ENCODE results near the gene TOGARAM1.

Gene TOGARAM1

GRCh38 chr14:44979273-44979672 lies 17.3 kb downstream of the TOGARAM1 start:
- Histone ChIP-seq H3K4me3 (ENCODE audit: low read depth, low read length) (no peak overlapping the region), H3K36me3 (no peaks in the 10 kb centered on the region), H3K27ac (no peak overlapping the region), H3K27me3 (ENCODE audit: insufficient read depth, low read depth, severe bottlenecking) (no peaks in the 10 kb centered on the region), H3K9me3 (ENCODE audit: severe bottlenecking) (no peaks in the 10 kb centered on the region)
- TF ChIP-seq CTCF (IDR thresholded peaks at IDR 0.05; ENCODE audit: low read depth, low read length): no peak
- DNase-seq: no peak

- Histone ChIP-seq H3K9me3 (ENCODE audit: severe bottlenecking) (no peaks in the 10 kb centered on the region), H3K27me3 (ENCODE audit: insufficient read depth, low read depth, severe bottlenecking) (no peaks in the 10 kb centered on the region), H3K36me3 (no peaks in the 10 kb centered on the region), H3K27ac (no peak overlapping the region), H3K4me3 (ENCODE audit: low read depth, low read length) (no peak overlapping the region)
- no peak for DNase-seq
- TF ChIP-seq CTCF (IDR thresholded peaks at IDR 0.05; ENCODE audit: low read depth, low read length): no peak
Observed at GRCh38 chr14:44979740-44980356, 17.9 kb downstream of the TOGARAM1 start.

- no peak for DNase-seq
- no peaks in the 10 kb centered on the region for H3K9me3 ChIP-seq (ENCODE audit: severe bottlenecking)
- no peak for TF ChIP-seq CTCF (IDR thresholded peaks at IDR 0.05; ENCODE audit: low read depth, low read length)
Observed at GRCh38 chr14:44981198-44981597, 19.2 kb downstream of the TOGARAM1 start.

GRCh38 chr14:44982594-44982993 lies 20.6 kb downstream of the TOGARAM1 start:
- Histone ChIP-seq H3K27me3 (ENCODE audit: insufficient read depth, low read depth, severe bottlenecking) (no peaks in the 10 kb centered on the region), H3K4me3 (ENCODE audit: low read depth, low read length) (no peak overlapping the region), H3K36me3 (no peaks in the 10 kb centered on the region), H3K27ac (no peak overlapping the region), H3K9me3 (ENCODE audit: severe bottlenecking) (no peaks in the 10 kb centered on the region)
- DNase-seq: no peak
- TF ChIP-seq CTCF (IDR thresholded peaks at IDR 0.05; ENCODE audit: low read depth, low read length): no peak

More at GRCh38 chr14:44981198-44981597, 19.2 kb downstream of the TOGARAM1 start:
- Histone ChIP-seq H3K4me3 (ENCODE audit: low read depth, low read length) (no peak overlapping the region), H3K27ac (no peak overlapping the region), H3K27me3 (ENCODE audit: insufficient read depth, low read depth, severe bottlenecking) (no peaks in the 10 kb centered on the region), H3K36me3 (no peaks in the 10 kb centered on the region)

GRCh38 chr14:44988694-44989093 lies 26.7 kb downstream of the TOGARAM1 start:
- H3K27me3 ChIP-seq (ENCODE audit: insufficient read depth, low read depth, severe bottlenecking): no peaks in the 10 kb centered on the region
- peak; percentile 42 for DNase-seq
- no peak overlapping the region for H3K4me3 ChIP-seq (ENCODE audit: low read depth, low read length)
- no peaks in the 10 kb centered on the region for H3K9me3 ChIP-seq (ENCODE audit: severe bottlenecking)
- H3K36me3 ChIP-seq: no peaks in the 10 kb centered on the region
- TF ChIP-seq CTCF (IDR thresholded peaks at IDR 0.05; ENCODE audit: low read depth, low read length): no peak
- H3K27ac ChIP-seq: no peak overlapping the region
